COR-L47 (cell line): ENCODE data around the gene ZPR1.
"Not testable (repeated sequence)": the region's sequence is repeated elsewhere in the genome, so short reads cannot be mapped to it uniquely, and the experiment has no call there.

Experiments
- DNase-seq: peaks from one replicate; lab custom pipeline; 2025; lab: John Stamatoyannopoulos, UW

The ZPR1 gene, protein sequence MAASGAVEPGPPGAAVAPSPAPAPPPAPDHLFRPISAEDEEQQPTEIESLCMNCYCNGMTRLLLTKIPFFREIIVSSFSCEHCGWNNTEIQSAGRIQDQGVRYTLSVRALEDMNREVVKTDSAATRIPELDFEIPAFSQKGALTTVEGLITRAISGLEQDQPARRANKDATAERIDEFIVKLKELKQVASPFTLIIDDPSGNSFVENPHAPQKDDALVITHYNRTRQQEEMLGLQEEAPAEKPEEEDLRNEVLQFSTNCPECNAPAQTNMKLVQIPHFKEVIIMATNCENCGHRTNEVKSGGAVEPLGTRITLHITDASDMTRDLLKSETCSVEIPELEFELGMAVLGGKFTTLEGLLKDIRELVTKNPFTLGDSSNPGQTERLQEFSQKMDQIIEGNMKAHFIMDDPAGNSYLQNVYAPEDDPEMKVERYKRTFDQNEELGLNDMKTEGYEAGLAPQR

GRCh38 chr11:116787786-116788486 lies at the start of gene ZPR1:
TSS of gene ZPR1 (minus strand) at chr11:116788023. CDS start at chr11:116787990, 33 bp downstream.
- peak; percentile 60 for DNase-seq

- no peak for DNase-seq
Observed at GRCh38 chr11:116836632-116836991, 48.8 kb upstream of the ZPR1 start.

DNA sequence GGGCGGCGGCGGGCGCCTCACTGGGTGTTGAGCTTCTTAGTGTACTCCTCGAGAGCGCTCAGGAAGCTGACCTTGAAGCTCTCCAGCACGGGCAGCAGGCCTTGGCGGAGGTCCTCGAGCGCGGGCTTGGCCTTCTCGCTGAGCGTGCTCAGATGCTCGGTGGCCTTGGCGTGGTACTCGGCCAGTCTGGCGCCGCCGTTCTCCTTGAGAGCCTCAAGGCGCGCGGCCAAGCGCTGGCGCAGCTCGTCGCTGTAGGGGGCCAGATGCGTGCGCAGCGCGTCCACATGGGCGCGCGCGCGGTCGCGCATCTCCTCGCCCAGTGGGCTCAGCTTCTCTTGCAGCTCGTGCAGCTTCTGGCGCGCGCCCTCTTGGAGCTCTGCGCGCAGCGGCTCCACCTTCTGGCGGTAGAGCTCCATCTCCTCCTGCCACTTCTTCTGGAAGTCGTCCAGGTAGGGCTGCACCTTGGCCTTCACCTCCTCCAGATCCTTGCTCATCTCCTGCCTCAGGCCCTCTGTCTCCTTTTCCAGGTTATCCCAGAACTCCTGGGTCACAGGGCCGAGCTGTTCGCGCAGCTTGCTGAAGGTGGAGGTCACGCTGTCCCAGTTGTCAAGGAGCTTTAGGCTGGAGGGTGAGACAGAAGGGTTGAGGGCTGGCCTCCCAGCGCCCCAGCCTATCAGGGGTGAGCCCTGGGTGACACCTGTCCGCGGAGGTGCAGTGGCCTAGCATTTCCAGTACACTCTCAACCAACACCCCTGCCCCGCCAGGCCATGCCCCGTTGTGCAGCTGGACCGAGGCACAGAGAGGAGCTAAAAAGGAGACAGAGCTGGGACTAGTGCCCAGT lies 48.2 kb upstream of the ZPR1 start:
- DNase-seq: peak; percentile 95

DNA sequence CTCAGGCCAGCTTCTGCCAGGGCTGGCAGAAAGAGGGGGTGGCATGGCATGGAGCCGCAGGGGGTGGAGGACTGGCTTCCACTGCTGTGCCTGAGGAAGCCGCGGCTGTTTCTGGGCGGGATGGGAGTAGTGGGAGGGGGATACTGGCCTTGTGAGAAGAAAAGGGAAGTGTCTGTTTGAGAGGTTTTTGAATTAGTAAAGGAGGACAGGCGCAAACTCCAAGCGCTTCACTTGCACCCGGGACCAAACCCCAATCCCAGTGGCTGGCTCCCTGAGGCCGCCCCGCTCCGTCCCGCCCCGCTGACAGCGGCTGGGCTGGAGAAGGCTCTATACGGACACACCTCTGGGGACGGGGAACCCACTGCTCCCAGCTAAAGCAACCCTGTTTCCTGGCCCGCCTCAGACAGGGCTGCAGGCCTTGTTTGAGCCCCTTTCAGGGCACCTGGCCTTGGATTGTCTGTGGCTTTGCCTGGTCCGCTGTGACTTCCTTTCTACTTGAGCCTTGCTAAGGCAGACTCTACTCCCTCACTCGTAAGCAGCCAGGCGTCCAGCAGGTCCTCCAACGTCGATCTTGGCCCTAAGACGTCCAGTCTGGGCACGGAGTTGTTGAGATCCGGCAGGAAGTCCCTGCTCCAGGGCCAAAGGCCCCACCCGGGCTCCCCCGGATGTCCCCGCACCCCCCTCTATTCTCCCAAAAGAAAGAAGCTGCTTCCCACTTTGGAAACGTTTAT lies 47.4 kb upstream of the ZPR1 start:
- no peak for DNase-seq

DNA sequence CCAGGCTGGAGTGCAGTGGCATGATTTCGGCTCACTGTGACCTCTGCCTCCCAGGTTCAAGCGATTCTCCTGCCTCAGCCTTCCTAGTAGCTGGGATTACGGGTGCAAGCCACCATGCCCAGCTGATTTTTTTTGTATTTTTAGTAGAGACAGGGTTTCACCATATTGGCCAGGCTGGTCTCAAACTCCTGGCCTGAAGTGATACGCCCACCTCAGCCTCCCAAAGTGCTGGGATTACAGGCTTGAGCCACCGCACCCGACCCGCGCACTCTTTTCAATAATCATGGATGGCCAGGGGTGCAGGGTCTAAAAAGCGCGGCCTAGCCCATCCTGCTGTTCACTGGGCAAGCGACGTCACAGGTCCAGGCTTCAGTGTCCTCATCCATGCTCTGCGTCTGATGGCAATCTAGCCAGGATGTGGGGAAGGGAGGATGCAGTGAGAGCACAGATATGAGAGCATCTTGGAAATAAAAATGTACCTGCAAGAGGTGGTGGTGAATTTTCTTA lies 46.8 kb upstream of the ZPR1 start:
- DNase-seq: not testable (repeated sequence)

DNA sequence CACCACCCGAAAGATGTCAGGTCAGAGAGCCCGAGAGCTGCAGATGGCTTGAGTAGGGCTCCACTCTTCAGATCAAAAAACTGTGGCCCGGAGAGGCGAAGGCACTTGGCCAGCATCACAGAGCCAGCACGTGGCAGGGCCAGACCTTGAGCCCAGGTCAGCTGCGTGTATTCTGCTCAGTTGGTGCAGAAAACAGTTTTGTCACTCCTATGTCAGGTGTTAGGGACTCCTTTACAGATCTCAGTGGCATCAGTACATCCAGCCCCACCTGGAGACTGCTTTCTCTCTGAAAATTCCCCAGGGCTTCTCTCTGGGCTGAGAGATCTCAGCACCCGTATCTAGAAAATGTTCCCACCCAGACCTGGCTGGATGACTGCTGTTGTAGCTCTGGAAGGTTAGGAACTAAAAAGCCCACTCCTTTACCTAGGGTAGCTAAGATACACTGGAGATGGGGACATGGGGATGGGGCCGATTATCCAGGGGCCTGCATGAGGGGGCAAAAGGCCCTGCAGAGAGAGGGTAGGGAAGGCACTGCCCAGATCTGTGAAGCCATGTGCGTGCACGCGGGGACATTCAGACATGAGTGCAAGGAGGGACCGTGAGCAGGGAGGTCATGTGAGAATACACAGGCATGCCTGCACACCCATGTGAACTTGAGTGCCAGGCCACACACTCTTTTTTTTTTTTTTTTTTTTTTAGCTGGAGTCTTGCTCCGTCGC lies 46.2 kb upstream of the ZPR1 start:
- DNase-seq: no peak

DNA sequence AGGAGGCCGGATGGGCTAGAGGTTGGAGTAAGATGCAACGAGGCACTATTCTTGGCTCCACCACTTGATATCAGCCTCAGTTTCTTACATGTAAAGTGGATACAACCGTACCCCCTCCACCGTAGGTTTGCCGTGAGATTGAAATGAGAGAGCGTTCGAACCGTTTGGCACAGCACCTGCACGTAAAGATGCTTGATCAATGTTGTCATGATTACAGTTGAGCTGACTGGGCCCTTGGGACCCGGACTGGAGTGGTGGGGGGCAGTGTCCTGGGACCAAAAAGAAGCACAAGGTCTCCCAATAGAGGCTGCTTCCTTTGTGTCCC lies 45.6 kb upstream of the ZPR1 start:
- DNase-seq: no peak

- DNase-seq: no peak
Observed at GRCh38 chr11:116832350-116833290, 44.8 kb upstream of the ZPR1 start.

GRCh38 chr11:116831790-116832349 lies 44.0 kb upstream of the ZPR1 start:
- no peak for DNase-seq

DNA sequence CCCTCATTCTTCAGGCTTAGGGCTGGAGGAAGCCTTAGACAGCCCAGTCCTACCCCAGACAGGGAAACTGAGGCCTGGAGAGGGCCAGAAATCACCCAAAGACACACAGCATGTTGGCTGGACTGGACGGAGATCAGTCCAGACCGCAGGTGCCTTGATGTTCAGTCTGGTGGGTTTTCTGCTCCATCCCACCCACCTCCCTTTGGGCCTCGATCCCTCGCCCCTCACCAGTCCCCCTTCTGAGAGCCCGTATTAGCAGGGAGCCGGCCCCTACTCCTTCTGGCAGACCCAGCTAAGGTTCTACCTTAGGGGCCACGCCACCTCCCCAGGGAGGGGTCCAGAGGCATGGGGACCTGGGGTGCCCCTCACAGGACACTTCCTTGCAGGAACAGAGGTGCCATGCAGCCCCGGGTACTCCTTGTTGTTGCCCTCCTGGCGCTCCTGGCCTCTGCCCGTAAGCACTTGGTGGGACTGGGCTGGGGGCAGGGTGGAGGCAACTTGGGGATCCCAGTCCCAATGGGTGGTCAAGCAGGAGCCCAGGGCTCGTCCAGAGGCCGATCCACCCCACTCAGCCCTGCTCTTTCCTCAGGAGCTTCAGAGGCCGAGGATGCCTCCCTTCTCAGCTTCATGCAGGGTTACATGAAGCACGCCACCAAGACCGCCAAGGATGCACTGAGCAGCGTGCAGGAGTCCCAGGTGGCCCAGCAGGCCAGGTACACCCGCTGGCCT lies 42.5 kb upstream of the ZPR1 start:
- no peak for DNase-seq

GRCh38 chr11:116829525-116830183 lies 41.8 kb upstream of the ZPR1 start, which contains the start of gene APOC3:
TSS of gene APOC3 (plus strand) at chr11:116829907. CDS start at chr11:116830583, 676 bp downstream.
- DNase-seq: no peak

GRCh38 chr11:116828632-116829524 lies 41.1 kb upstream of the ZPR1 start:
- DNase-seq: no peak

DNA sequence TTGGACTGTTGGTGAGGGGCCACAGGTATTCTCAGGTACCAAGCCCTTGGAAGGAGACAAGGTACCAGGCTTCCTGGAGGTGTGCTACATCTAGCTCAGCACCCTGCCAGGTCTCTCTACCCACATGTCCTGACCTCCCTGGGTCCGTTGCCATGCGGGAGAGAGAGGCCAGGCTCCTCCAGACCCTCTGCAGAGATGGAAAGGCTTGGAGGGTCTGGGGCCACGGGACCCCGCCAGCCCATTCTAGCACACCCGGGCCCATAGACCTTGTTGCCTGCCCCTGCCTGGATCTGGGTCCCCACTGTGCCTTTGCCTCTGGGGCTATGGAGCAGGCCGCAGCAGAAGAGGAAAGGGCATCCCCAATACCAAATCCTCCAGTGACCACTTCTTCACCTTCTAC lies 39.6 kb upstream of the ZPR1 start:
- no peak for DNase-seq

GRCh38 chr11:116826751-116827431 lies 39.1 kb upstream of the ZPR1 start:
- no peak for DNase-seq

DNA sequence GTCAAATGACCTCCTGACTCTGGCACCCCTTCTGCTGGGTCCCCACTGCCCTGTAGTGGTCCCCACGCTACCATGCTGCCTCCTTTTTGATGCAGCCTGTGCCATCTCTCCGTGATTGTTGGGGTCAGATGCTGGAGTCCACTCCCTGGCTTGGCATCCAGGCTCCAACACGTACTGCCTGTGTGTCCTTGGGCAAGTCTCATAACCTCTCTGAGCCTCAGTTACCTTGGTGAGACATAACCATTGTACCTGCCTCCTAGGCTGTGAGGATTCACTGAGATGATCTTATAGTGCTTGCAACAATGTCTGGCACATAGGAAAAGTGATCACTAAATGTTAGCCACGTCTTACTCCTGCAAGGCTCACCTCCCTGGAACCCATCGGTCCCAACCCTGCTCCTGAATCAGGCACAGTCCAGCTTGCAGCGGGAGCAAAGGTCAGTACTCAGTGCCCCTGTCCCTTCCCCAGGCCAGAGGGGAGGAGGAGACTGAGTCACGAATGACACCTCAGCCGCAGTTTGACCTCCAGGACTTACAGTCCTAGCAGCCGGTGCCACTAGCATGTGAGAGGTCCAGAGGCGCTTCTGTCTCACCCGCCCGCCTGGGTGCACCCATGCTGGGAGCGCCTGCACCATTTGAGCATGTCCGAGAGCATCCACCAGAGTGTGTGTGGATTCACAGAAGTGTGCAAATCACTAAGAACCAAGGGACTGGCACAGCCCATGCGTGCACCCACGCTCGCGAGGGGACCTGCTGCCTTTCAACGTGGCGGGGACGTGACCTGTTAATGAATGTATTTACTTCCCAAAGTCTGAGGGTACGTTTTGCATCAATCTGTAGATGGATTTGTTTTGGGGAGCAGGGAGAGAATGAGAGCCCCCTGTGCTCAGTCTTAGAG lies 38.3 kb upstream of the ZPR1 start:
- no peak for DNase-seq

- no peak for DNase-seq
Observed at GRCh38 chr11:116825434-116825833, 37.6 kb upstream of the ZPR1 start.
